Measurements from ENCODE around the gene AOPEP. TPM values are rescaled to one million over a fixed set of nuclear protein-coding genes. Genes with fewer than 3 reads are reported as not detected.

AOPEP gene
- total RNA-seq, 1 experiment from 2014 or later = 15.0 TPM

DNA sequence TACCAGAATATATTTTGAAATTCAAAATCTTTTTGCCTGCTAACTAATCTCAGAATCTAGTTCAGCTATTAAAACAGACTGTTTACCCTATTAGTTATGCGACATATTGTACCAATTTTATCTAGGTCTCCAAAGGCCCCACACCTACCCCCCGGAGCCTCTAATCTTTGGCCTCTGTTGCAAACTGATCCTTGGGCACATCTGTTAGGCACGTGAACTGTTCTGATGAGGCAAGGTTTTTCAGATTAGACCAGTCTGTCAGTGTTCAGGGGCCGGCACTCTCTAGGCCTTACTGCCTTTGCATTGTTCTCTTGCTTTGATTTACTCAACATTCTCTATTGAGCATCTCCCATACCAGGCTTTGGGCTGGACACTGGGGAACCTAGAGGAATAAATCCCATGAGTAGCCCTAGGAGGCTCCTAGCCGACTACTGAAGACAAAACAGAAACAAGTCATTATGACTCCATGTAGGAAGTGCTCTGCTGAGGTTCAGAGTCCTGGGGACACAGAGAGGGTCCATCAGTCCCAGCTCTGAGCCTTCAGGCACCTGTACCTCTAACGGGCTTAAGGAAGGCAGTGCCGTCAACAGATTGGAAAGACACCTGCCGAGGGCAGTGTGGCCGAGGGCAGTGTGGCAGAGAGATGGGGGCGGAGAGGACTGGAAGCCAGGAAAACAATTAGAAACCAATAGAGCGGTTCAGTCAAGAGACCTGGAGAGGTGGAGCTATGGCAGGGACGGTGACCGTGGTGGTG, 245.1 kb downstream of the AOPEP start:
- no peaks in the 10 kb centered on the region for H3K23me2 ChIP-seq (ENCODE audit: insufficient read length, low read depth, low read length, poor library complexity, severe bottlenecking)
- H3K27me3 Mint-ChIP-seq (ENCODE audit: low read depth) = no peaks in the 10 kb centered on the region
- no peaks in the 10 kb centered on the region for H3K27me3 ChIP-seq (ENCODE audit: insufficient read depth, low read length)
- H4K8ac ChIP-seq (replicated peaks; ENCODE audit: insufficient read length, low read depth, low read length) = no peak overlapping the region
- WGBS (ENCODE audit: extremely low coverage, insufficient read length, low lambda C conversion rate) = no CpG with 5 or more reads among the region's 13 CpGs
- no peak overlapping the region for H2BK12ac ChIP-seq (ENCODE audit: insufficient read length, low read depth, low read length)
- no peaks in the 10 kb centered on the region for H4K20me1 ChIP-seq (ENCODE audit: control insufficient read depth, insufficient read depth, insufficient read length)
- no peaks in the 10 kb centered on the region for H3K79me1 ChIP-seq (ENCODE audit: insufficient read depth, low read depth, low read length, poor library complexity, severe bottlenecking)
- no peak overlapping the region for H2BK15ac ChIP-seq (ENCODE audit: low read depth, low read length)
- H3K9ac ChIP-seq (ENCODE audit: extremely low read depth, insufficient read length, low read length) = no peak overlapping the region
- no peak overlapping the region for H2AK5ac ChIP-seq (ENCODE audit: insufficient read length, low read length)
- no peak for DNase-seq
- no peak overlapping the region for H2BK5ac ChIP-seq (ENCODE audit: insufficient read length, low read length)
- H4K5ac ChIP-seq (ENCODE audit: insufficient read length, low read depth, low read length) = no peak overlapping the region
- H3K18ac ChIP-seq (ENCODE audit: insufficient read length, low read depth, low read length) = no peak overlapping the region
- H3K27ac ChIP-seq (ENCODE audit: insufficient read length, low read depth, low read length) = no peak overlapping the region
- TF ChIP-seq, protein P1, sequence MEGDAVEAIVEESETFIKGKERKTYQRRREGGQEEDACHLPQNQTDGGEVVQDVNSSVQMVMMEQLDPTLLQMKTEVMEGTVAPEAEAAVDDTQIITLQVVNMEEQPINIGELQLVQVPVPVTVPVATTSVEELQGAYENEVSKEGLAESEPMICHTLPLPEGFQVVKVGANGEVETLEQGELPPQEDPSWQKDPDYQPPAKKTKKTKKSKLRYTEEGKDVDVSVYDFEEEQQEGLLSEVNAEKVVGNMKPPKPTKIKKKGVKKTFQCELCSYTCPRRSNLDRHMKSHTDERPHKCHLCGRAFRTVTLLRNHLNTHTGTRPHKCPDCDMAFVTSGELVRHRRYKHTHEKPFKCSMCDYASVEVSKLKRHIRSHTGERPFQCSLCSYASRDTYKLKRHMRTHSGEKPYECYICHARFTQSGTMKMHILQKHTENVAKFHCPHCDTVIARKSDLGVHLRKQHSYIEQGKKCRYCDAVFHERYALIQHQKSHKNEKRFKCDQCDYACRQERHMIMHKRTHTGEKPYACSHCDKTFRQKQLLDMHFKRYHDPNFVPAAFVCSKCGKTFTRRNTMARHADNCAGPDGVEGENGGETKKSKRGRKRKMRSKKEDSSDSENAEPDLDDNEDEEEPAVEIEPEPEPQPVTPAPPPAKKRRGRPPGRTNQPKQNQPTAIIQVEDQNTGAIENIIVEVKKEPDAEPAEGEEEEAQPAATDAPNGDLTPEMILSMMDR (conservative IDR thresholded peaks at IDR 0.05) = no peak
- H3K4me1 ChIP-seq (ENCODE audit: insufficient read depth, low read length) = no peaks in the 10 kb centered on the region; the same call in 1 of the 2 replicates
- no peak overlapping the region for H3T11ph ChIP-seq (ENCODE audit: low read length)
- no peak overlapping the region for H4K91ac ChIP-seq (ENCODE audit: insufficient read length, low read depth, low read length)
- H3K23ac ChIP-seq (ENCODE audit: insufficient read length, low read depth, low read length) = no peak overlapping the region
- no peak overlapping the region for H3K4ac ChIP-seq (ENCODE audit: low read depth, low read length)
- H3K14ac ChIP-seq (ENCODE audit: insufficient read depth, low read length) = no peak overlapping the region
- H3K4me3 Mint-ChIP-seq = no peak overlapping the region
- H3K79me2 ChIP-seq (ENCODE audit: insufficient read depth, low read length) = no peaks in the 10 kb centered on the region
- H3K4me1 Mint-ChIP-seq = peaks cover 14 to 24% of the 10 kb centered on the region in 2 experiments
- H3K4me2 ChIP-seq (ENCODE audit: insufficient read depth, insufficient read length, low read length) = no peak overlapping the region
- no peaks in the 10 kb centered on the region for H3K9me3 ChIP-seq (ENCODE audit: control insufficient read depth, low read depth, low read length)
- H2AFZ ChIP-seq (ENCODE audit: low read length) = no peak overlapping the region
- no peaks in the 10 kb centered on the region for H3K9me3 Mint-ChIP-seq
- H2BK20ac ChIP-seq (ENCODE audit: low read depth, low read length, poor library complexity, severe bottlenecking) = no peak overlapping the region
- H3K36me3 Mint-ChIP-seq (ENCODE audit: insufficient read depth in 1 of 3, low read depth in 3 of 3) = no peaks in the 10 kb centered on the region; a peak in 1 of 7 replicates
- H2BK120ac ChIP-seq (ENCODE audit: low read depth, low read length, poor library complexity, severe bottlenecking) = no peak overlapping the region
- H3K27ac Mint-ChIP-seq = peak overlapping the region; percentile 8 to 57 (median 50); a peak in 4 of 7 replicates
- H3K56ac ChIP-seq (ENCODE audit: insufficient read length, low read depth, low read length) = no peak overlapping the region
